Testis (tissue), 2 donors: ENCODE measurements around the gene MRPL53.

Experiments used
- CTCF ChIP-seq, 3 experiments: fragments of 450-650 bp in 2 of 3; fragments of 200-600 bp in 1 of 3; sonication (generic) in 1 of 3; IDR thresholded peaks; one replicate each; pipeline ENCODE4 v1.5.1; 2016 to 2019; ENCODE audit warnings: antibody characterized with exemption in 3 of 3, mild to moderate bottlenecking in 2 of 3, moderate library complexity in 1 of 3
- POLR2A ChIP-seq: fragments of 450-650 bp; IDR thresholded peaks from one replicate; pipeline ENCODE4 v1.6.1; 2017; ENCODE audit warnings: antibody characterized with exemption, mild to moderate bottlenecking, moderate library complexity

GRCh38 chr2:74462786-74463105 lies 9.7 kb downstream of the MRPL53 start:
- TF ChIP-seq CTCF (IDR thresholded peaks at IDR 0.05): no peak
- TF ChIP-seq POLR2A: no peak
